HFFc6 (cell line): Measurements from ENCODE around the gene STAT5A. TPM values are rescaled to one million over a fixed set of nuclear protein-coding genes. Genes with fewer than 3 reads are reported as not detected.
"Not testable (repeated sequence)": the region's sequence is repeated elsewhere in the genome, so short reads cannot be mapped to it uniquely, and the experiment has no call there.

Experiments used
- DNase-seq: peaks from one replicate; pipeline ENCODE4 v3.0.0-alpha.2; 2018
- H3K27ac Mint-ChIP-seq: 2 replicates; pipeline ENCODE4 v1.8.0; 2020; ENCODE audit warnings: mild to moderate bottlenecking, mixed read lengths
- H3K27me3 Mint-ChIP-seq: 2 replicates; pipeline ENCODE4 v1.8.0; 2021; ENCODE audit warnings: mild to moderate bottlenecking, moderate library complexity, mixed read lengths; ENCODE audit not compliant: insufficient read depth
- H3K36me3 Mint-ChIP-seq: 2 replicates; pipeline ENCODE4 v1.8.0; 2021; ENCODE audit warnings: low read depth, mixed read lengths
- H3K4me1 Mint-ChIP-seq: 2 replicates; pipeline ENCODE4 v1.8.0; 2020; ENCODE audit warnings: low read depth, mixed read lengths
- H3K4me3 Mint-ChIP-seq: 2 replicates; pipeline ENCODE4 v1.8.0; 2020; ENCODE audit warnings: mild to moderate bottlenecking, moderate library complexity, mixed read lengths
- H3K9me3 Mint-ChIP-seq: 2 replicates; pipeline ENCODE4 v1.8.0; 2020; ENCODE audit warnings: mild to moderate bottlenecking, mixed read lengths
- CTCF ChIP-seq: fragments of 200-600 bp; sonication (generic); IDR thresholded peaks from 2 replicates; pipeline ENCODE4 v1.5.0; 2021; ENCODE audit warnings: antibody characterized with exemption, mild to moderate bottlenecking
- total RNA-seq, 6 experiments: library from RNA; stranded (reverse); fragmentation: NEBNext Ultra II Directional; extraction: Animal tissue kit (Norgen Biotek cat#: 25700); gene quantifications; 2 replicates in 1 of 6; 3 replicates in 5 of 6; pipeline ENCODE4 v1.2.3, GENCODE V29; 2021

STAT5A gene
- total RNA-seq, 6 experiments from 2014 or later, result 0.27 to 1.0 (median 0.53) TPM

GRCh38 chr17:42252597-42253550 lies 35.4 kb upstream of the STAT5A start:
- H3K36me3 Mint-ChIP-seq, result peaks cover 5% of the 10 kb centered on the region
- peak; percentile 31 for DNase-seq
- peak overlapping the region; percentile 66 for H3K27ac Mint-ChIP-seq

GRCh38 chr17:42253578-42253977 lies 34.7 kb upstream of the STAT5A start:
- no peaks in the 10 kb centered on the region for H3K9me3 Mint-ChIP-seq
- H3K36me3 Mint-ChIP-seq, result peaks cover 4% of the 10 kb centered on the region; the same call in 1 of the 2 replicates
- H3K27ac Mint-ChIP-seq, result no peak overlapping the region
- H3K4me1 Mint-ChIP-seq, result peaks cover 34% of the 10 kb centered on the region
- no peaks in the 10 kb centered on the region for H3K27me3 Mint-ChIP-seq
- TF ChIP-seq CTCF, result no peak
- no peak overlapping the region for H3K4me3 Mint-ChIP-seq
- DNase-seq, result no peak

More at GRCh38 chr17:42252597-42253550, 35.4 kb upstream of the STAT5A start:
- peak overlapping the region; percentile 4; the same call in 1 of the 2 replicates for H3K4me3 Mint-ChIP-seq
- no peaks in the 10 kb centered on the region for H3K9me3 Mint-ChIP-seq
- no peaks in the 10 kb centered on the region for H3K27me3 Mint-ChIP-seq
- TF ChIP-seq CTCF, result no peak
- H3K4me1 Mint-ChIP-seq, result peaks cover 41% of the 10 kb centered on the region

- Mint-ChIP-seq H3K4me3 (no peak overlapping the region), H3K27ac (no peak overlapping the region), H3K4me1 (peaks cover 29% of the 10 kb centered on the region), H3K27me3 (no peaks in the 10 kb centered on the region), H3K9me3 (no peaks in the 10 kb centered on the region), H3K36me3 (no peaks in the 10 kb centered on the region)
- no peak for DNase-seq
- TF ChIP-seq CTCF, result no peak
Observed at GRCh38 chr17:42255445-42255844, 32.9 kb upstream of the STAT5A start.

GRCh38 chr17:42260318-42260717 lies 28.0 kb upstream of the STAT5A start:
- no peak for TF ChIP-seq CTCF
- DNase-seq, result no peak
- no peaks in the 10 kb centered on the region for H3K9me3 Mint-ChIP-seq
- no peak overlapping the region for H3K27ac Mint-ChIP-seq
- H3K36me3 Mint-ChIP-seq, result no peaks in the 10 kb centered on the region
- no peaks in the 10 kb centered on the region; the same call in 1 of the 2 replicates for H3K27me3 Mint-ChIP-seq
- H3K4me1 Mint-ChIP-seq, result peaks cover 3% of the 10 kb centered on the region
- H3K4me3 Mint-ChIP-seq, result no peak overlapping the region

GRCh38 chr17:42264366-42264765 lies 23.9 kb upstream of the STAT5A start:
- not testable (repeated sequence) for H3K36me3 Mint-ChIP-seq, H3K27me3 Mint-ChIP-seq, H3K27ac Mint-ChIP-seq, H3K4me3 Mint-ChIP-seq, DNase-seq, H3K9me3 Mint-ChIP-seq
- H3K4me1 Mint-ChIP-seq, result peaks cover 20% of the 10 kb centered on the region

GRCh38 chr17:42266462-42266861 lies 21.8 kb upstream of the STAT5A start:
- H3K9me3 Mint-ChIP-seq, result no peaks in the 10 kb centered on the region
- H3K36me3 Mint-ChIP-seq, result no peaks in the 10 kb centered on the region
- peak overlapping the region; percentile 33; the same call in 1 of the 2 replicates for H3K4me3 Mint-ChIP-seq
- TF ChIP-seq CTCF, result no peak
- no peaks in the 10 kb centered on the region; the same call in 1 of the 2 replicates for H3K27me3 Mint-ChIP-seq
- H3K4me1 Mint-ChIP-seq, result peaks cover 37% of the 10 kb centered on the region
- peak overlapping the region; percentile 91 for H3K27ac Mint-ChIP-seq
- DNase-seq, result no peak
